HG02759 (cell line): ENCODE results near the gene CTNNA3.

Experiments used
- ATAC-seq: cut with Tn5 transposase; IDR thresholded peaks from one replicate; pipeline ENCODE4 v1.9.1; 2021; ENCODE audit warnings: mild to moderate bottlenecking, moderate library complexity; ENCODE audit not compliant: unreplicated experiment

CTNNA3 gene

DNA sequence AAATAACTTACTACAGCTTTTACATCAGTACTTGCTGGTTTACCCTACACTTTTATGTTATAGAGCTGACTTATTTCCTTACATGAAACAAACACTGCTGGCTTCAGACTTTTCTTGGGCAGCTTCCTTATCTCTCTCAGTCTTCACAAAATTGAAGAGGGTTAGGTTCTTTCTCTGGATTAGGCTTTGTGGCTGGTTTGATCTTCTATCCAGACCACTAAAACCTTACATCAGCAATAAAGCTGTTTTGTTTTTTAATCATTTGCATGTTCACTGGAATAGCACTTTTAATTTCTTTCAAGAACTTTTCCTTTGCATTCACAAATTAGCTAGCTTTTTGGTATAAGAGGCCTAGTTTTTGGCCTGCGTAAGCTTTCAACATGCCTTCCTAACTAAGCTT is 551.5 kb downstream of the CTNNA3 start:
- ATAC-seq = no peak

DNA sequence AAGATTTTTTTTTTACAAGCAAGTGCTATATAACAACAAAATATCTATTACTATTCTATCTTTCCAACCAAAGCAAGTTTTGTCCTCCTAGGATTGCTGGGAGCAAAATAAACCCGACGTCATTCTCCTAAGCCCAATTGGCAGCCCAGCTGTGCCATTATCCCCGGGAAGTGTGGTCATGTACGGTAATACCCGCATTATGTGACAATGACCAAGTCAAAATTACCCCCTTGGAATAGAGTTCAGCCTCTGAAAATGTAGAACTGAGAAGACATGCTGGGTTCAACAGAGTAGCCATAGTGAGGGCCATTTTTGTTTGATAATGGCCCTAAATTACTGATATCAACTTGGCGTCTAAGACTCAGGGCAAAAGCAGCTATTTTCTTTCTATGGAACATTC is 554.7 kb downstream of the CTNNA3 start:
- no peak for ATAC-seq

- ATAC-seq = no peak
Measured at GRCh38 chr10:67140641-67141040, 555.4 kb downstream of the CTNNA3 start.

- no peak for ATAC-seq
Measured at GRCh38 chr10:67127441-67127840, 568.6 kb downstream of the CTNNA3 start.

GRCh38 chr10:67119651-67120050 is 576.3 kb downstream of the CTNNA3 start:
- ATAC-seq = no peak

DNA sequence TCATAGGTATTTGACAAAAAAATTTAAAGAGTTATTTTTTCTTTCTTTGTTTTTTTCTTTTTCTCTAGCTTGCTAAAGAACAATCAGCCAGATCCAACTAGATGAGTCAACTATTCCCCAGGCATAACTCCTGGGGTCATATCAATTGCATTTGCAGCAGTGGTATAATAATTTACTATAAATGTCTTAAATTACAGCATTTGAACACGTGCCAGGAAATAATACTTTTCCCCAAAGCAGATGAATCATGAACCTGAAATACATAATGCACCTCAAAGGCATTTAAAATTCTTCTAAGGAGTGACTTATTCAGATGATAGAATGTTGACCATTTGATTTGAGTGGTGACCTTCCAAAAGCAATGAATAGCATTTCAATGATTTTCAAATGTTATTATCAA is 580.0 kb downstream of the CTNNA3 start:
- ATAC-seq = no peak

DNA sequence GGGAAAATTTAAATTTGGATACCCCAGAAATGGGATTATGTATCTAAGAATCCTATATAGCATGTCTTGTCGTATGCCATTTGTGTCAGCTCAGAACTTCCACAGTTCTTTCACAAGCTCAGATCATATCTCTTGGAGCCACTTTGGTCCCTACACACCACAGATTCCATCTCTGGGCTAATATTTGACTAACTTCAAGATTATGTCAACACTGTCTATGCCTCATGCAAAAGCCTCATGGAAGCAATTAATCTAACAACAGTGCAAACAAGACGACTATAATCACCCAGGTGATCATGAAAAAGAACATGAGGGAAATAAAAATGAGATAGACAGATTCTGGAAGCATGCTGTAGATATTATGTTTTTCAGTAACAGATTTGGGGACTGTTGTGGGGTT is 581.0 kb downstream of the CTNNA3 start:
- ATAC-seq = no peak

GRCh38 chr10:67112765-67113164 is 583.2 kb downstream of the CTNNA3 start:
- ATAC-seq = no peak

- ATAC-seq = no peak
Measured at GRCh38 chr10:67110286-67110685, 585.7 kb downstream of the CTNNA3 start.

GRCh38 chr10:67107670-67108069 is 588.3 kb downstream of the CTNNA3 start:
- ATAC-seq = no peak

- no peak for ATAC-seq
Measured at GRCh38 chr10:67100951-67101350, 595.0 kb downstream of the CTNNA3 start.

DNA sequence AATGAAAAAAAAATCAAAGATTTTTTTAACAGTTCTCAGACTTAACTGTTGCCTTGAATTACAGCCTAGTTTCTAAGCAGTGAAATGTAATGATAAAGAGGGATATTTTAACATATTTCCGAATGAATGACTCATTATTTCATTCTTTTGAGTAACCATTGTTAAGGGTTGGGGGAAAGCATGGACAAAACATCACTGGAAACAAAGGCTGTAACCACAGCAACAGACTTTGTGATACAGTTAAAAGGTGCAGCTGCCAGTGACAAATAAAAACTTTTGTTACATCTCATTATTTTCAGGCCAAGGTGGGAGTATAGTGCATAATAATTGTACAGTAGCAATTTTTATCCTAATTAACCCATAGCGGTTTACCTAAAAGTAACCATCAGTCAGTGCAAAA is 597.5 kb downstream of the CTNNA3 start:
- ATAC-seq = no peak

- no peak for ATAC-seq
Measured at GRCh38 chr10:67095531-67095930, 600.5 kb downstream of the CTNNA3 start.

- ATAC-seq = no peak
Measured at GRCh38 chr10:67088036-67088435, 608.0 kb downstream of the CTNNA3 start.

DNA sequence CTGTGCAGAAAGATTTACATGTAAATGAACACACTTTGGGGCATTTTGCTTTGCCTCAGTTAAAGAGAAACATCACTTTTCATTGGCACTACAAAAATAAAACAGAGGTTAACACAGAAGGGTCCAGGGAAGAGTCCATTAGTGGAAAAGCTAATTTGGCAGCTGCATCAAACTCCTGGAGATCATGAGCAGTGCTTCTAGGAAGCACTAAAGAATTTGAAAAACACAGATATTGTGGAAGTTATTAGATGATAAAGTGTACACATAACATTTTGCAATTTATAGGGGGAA is 608.9 kb downstream of the CTNNA3 start:
- ATAC-seq = no peak

- no peak for ATAC-seq
Measured at GRCh38 chr10:67086327-67087134, 609.5 kb downstream of the CTNNA3 start.

DNA sequence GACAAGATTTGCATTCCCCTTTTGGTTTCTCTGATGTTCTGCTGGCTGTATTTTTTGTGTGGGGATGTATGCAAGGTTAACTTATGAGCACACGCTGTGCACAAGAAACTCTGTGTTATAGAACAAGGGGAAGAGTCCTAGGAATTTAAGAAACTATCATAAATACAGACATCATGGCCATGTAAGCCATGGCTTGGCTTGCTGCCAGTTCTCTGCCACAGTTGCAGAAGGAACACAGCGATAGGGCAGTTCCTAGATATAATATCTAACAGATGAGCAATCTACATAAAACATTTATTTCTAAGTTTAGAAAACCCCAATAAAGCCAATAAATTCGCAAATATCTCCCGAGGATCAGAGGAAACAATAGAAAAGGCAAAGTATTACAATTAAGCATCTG is 616.9 kb downstream of the CTNNA3 start:
- ATAC-seq = no peak

- no peak for ATAC-seq
Measured at GRCh38 chr10:67077376-67077775, 618.6 kb downstream of the CTNNA3 start.

GRCh38 chr10:67076144-67076543 is 619.9 kb downstream of the CTNNA3 start:
- ATAC-seq = no peak

- ATAC-seq = no peak
Measured at GRCh38 chr10:67075491-67075971, 620.5 kb downstream of the CTNNA3 start.

GRCh38 chr10:67072654-67073053 is 623.3 kb downstream of the CTNNA3 start:
- ATAC-seq = no peak

DNA sequence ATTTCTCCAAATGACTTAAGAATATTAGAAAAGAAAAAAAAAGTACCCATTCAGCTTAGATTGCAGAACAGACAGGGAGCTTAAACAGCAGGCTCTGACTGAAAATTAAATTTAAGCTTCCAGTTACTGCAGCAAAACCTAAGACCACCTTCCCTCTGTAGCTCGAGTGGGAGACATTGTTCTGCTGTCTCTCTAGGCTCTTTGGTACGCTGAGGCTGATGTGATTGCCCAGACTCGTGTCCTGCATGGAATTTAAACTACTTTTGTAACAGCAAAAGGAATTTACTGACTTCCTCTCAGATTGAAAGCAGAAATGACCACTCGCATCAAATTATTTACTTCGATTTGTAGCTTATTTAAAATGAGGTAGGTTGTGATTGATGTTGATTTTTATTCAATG is 645.6 kb downstream of the CTNNA3 start:
- no peak for ATAC-seq

DNA sequence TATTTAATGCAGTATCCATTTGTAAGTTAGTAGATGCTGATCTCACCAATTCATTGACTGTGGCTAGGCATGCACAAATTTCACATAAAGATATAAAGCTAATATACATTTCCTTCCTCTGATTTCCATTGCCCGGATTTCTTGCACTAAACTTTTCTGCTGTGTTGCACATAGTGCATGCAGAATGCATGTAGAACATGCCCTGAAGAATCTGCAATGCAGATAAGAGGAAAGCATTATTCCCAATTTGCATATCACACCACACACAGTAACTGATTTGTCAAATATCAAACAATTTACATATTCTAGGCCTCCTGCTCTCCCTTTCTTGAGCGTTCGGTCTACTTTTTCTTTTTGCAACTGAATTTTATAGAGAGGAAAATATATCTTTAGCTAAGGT is 646.0 kb downstream of the CTNNA3 start:
- ATAC-seq = no peak
